Type B pancreatic cell (in vitro differentiated cells): ENCODE data around the gene NT5DC1. TPM values are rescaled to one million over a fixed set of nuclear protein-coding genes. Genes with fewer than 3 reads are reported as not detected.

Experiments
- DNase-seq: peaks from one replicate; pipeline ENCODE4 v3.0.0; 2021; ENCODE audit warnings: mixed read lengths; ENCODE audit not compliant: unreplicated experiment; ENCODE audit errors: extremely low spot score
- H3K27ac Mint-ChIP-seq: 2 replicates; pipeline ENCODE4 v1.8.0; 2021; ENCODE audit warnings: mild to moderate bottlenecking, mixed read lengths
- H3K27me3 Mint-ChIP-seq: 2 replicates; pipeline ENCODE4 v1.8.0; 2021; ENCODE audit warnings: mixed read lengths
- H3K36me3 Mint-ChIP-seq: 2 replicates; pipeline ENCODE4 v1.8.0; 2021; ENCODE audit warnings: mixed read lengths
- H3K4me1 Mint-ChIP-seq: one replicate; pipeline ENCODE4 v1.8.0; 2021; ENCODE audit warnings: mixed read lengths; ENCODE audit not compliant: unreplicated experiment
- H3K4me3 Mint-ChIP-seq: 2 replicates; pipeline ENCODE4 v1.8.0; 2021; ENCODE audit warnings: mild to moderate bottlenecking, mixed read lengths
- H3K9me3 Mint-ChIP-seq: 2 replicates; pipeline ENCODE4 v1.8.0; 2021; ENCODE audit warnings: mixed read lengths
- CTCF ChIP-seq: fragments of 200-600 bp; sonication (generic); conservative IDR thresholded peaks from 2 replicates; pipeline ENCODE4 v1.5.0; 2021; ENCODE audit warnings: antibody characterized with exemption, mild to moderate bottlenecking
- total RNA-seq: library from RNA; stranded (reverse); gene quantifications from 2 replicates; pipeline ENCODE4 v1.2.1, GENCODE V29; 2021; ENCODE audit warnings: low replicate concordance

NT5DC1 gene
- total RNA-seq, 1 donor from 2014 or later = 36.7 TPM

- Mint-ChIP-seq H3K4me1 (no peaks in the 10 kb centered on the region), H3K27ac (no peak overlapping the region), H3K27me3 (no peaks in the 10 kb centered on the region), H3K4me3 (no peak overlapping the region), H3K36me3 (peaks cover 17% of the 10 kb centered on the region), H3K9me3 (peaks cover 9% of the 10 kb centered on the region)
- DNase-seq = no peak
- TF ChIP-seq CTCF = no peak
Measured at GRCh38 chr6:116175344-116175743, 74.7 kb downstream of the NT5DC1 start.

DNA sequence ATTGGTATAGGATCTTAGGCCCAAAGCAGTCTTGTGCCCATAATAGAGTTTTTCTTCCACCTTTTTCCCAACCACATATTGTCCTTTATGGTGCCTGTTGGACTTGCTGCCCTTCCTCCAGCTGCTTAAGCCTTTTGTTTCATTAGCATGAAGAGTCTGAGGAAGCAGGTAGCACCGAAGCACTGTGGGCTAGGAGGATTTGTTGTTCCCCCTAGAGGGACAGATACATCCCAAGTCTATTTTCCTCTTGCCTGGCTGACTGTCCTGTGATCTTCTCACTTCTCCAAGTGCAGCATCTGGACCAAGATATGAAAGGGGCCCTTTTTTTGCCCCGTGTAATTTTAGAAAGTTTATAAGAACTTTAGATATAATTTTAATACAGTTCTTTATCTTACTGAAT is 75.9 kb downstream of the NT5DC1 start:
- Mint-ChIP-seq H3K27me3 (no peaks in the 10 kb centered on the region), H3K36me3 (peaks cover 14% of the 10 kb centered on the region)
- no peak for TF ChIP-seq CTCF

DNA sequence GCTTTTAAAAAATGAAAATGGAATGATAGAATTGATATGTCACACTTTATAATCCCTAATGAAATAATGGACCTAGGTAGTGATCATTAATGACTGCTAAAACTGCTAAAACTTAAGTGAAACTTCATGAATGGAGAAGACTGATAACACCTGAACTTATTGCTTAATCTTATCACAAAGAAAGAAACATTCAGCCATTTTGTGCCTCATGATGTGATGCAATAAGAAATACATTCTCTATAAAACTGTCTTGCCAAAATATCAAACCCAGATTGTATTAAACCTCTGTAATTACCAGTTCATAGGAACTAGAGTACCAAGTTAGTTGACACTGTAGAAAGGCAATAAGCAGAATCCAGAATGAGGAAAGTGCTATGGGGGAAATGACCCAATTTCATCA is 79.7 kb downstream of the NT5DC1 start:
- TF ChIP-seq CTCF = no peak
- H3K9me3 Mint-ChIP-seq = peaks cover 5% of the 10 kb centered on the region
- H3K36me3 Mint-ChIP-seq = peaks cover 5% of the 10 kb centered on the region
- DNase-seq = no peak
- no peaks in the 10 kb centered on the region for H3K27me3 Mint-ChIP-seq
- no peak overlapping the region for H3K27ac Mint-ChIP-seq
- H3K4me1 Mint-ChIP-seq = no peaks in the 10 kb centered on the region
- no peak overlapping the region for H3K4me3 Mint-ChIP-seq

More for the DNA sequence above, 75.9 kb downstream of the NT5DC1 start:
- H3K27ac Mint-ChIP-seq = no peak overlapping the region
- no peak for DNase-seq
- H3K9me3 Mint-ChIP-seq = peaks cover 9% of the 10 kb centered on the region
- H3K4me1 Mint-ChIP-seq = no peaks in the 10 kb centered on the region
- H3K4me3 Mint-ChIP-seq = no peak overlapping the region

DNA sequence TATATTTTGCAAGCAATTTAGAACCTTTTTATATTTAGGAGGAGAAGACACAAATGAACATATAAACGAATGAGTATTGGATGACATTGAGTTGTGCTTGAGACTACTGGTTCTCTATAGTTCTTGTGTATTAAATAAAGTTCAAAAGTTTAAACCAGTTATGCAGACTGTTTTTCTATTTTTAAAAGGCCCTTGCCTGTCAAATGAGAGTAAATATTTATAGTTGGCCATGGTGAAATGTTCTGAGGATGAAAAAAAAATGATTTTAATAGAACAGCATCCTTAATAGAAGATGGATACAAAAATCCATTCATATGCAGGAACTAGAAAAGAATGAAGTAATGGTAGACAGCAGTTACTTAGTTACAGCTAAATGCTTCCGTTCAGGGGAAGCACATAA is 88.8 kb downstream of the NT5DC1 start:
- Mint-ChIP-seq H3K36me3 (no peaks in the 10 kb centered on the region), H3K4me1 (no peaks in the 10 kb centered on the region), H3K4me3 (no peak overlapping the region), H3K27ac (no peak overlapping the region), H3K9me3 (no peaks in the 10 kb centered on the region), H3K27me3 (no peaks in the 10 kb centered on the region)
- no peak for TF ChIP-seq CTCF
- DNase-seq = no peak

DNA sequence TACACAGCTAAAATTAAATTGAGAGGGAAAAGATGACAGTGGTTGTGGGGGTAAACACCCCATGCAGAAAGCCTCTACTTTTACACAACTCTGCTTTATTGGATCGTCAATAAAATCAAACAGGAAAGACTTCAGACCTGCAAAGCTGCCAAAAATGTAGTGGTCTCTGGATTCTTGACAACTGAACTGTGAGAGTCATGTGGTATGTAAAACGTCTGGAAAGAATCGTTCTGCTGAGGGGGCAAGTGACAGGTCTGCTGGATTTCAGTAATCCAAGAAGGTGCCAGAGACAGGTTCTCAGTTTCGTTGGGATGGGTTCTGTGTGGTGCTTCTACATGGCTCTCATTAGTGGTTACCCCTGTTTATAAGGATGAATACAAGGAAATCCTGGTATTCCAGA is 89.9 kb downstream of the NT5DC1 start:
- DNase-seq = no peak
- H3K27ac Mint-ChIP-seq = no peak overlapping the region

More for the DNA sequence above, 89.9 kb downstream of the NT5DC1 start:
- H3K36me3 Mint-ChIP-seq = no peaks in the 10 kb centered on the region
- no peaks in the 10 kb centered on the region for H3K27me3 Mint-ChIP-seq
- no peaks in the 10 kb centered on the region for H3K9me3 Mint-ChIP-seq
- no peak for TF ChIP-seq CTCF
- H3K4me3 Mint-ChIP-seq = no peak overlapping the region
- H3K4me1 Mint-ChIP-seq = no peaks in the 10 kb centered on the region
